Lower leg skin (tissue), 4 donors: ENCODE data around the gene C4orf50. TPM values are rescaled to one million over a fixed set of nuclear protein-coding genes. Genes with fewer than 3 reads are reported as not detected.

ENCODE experiments used
- DNase-seq, 2 donors: peaks; one replicate each; pipeline ENCODE4 v3.0.0-alpha.2; 2019; ENCODE audit warnings: low spot score in 2 of 2
- H3K4me3 ChIP-seq: fragments of 200-600 bp; sonication (generic); 2 replicates; pipeline ENCODE4 v1.5.1; 2017; ENCODE audit warnings: mild to moderate bottlenecking, low read depth; ENCODE audit not compliant: poor library complexity, severe bottlenecking
- CTCF ChIP-seq, 3 donors: fragments of 450-650 bp; IDR thresholded peaks; one replicate each; pipeline ENCODE4 v1.5.1; 2016; ENCODE audit warnings: antibody characterized with exemption in 3 of 3, mild to moderate bottlenecking in 3 of 3, moderate library complexity in 2 of 3
- POLR2A ChIP-seq, 2 donors: fragments of 450-650 bp; IDR thresholded peaks; one replicate each; pipeline ENCODE4 v1.6.1; 2016 to 2017; ENCODE audit warnings: antibody characterized with exemption in 2 of 2, mild to moderate bottlenecking in 1 of 2, moderate library complexity in 1 of 2
- WGBS, 2 donors: methylation state at CpG; one replicate each; pipeline ENCODE4 v1.1.5; 2018; 5-methylcytosine and 5-hydroxymethylcytosine counted together
- intact Hi-C: fragments of 100-400 bp; cut with DNase I; formaldehyde crosslinking; loops from one replicate; pipeline ENCODE4 v1.15.0; 2023; ENCODE audit warnings: low total_unique reads
- total RNA-seq, 4 donors: library from RNA; depleted of rRNA; stranded (reverse); fragments of >200 nt; gene quantifications; one replicate each; pipeline ENCODE4 v1.1.0, GENCODE V29; 2016

The C4orf50 gene
- total RNA-seq, 4 donors from 2014 or later, result not detected

- intact Hi-C loops, result no loop called here
- no peak for TF ChIP-seq POLR2A (IDR thresholded peaks at IDR 0.05)
- no peak for TF ChIP-seq CTCF (IDR thresholded peaks at IDR 0.05)
- no peak for DNase-seq
These were observed 36.1 kb upstream of the C4orf50 start for GRCh38 chr4:6054162-6054922.

GRCh38 chr4:6052679-6053078 is 34.4 kb upstream of the C4orf50 start:
- H3K4me3 ChIP-seq, result no peak overlapping the region
- DNase-seq, result no peak
- TF ChIP-seq POLR2A (IDR thresholded peaks at IDR 0.05), result no peak
- TF ChIP-seq CTCF (IDR thresholded peaks at IDR 0.05), result no peak

More at GRCh38 chr4:6054162-6054922, 36.1 kb upstream of the C4orf50 start:
- no peak overlapping the region for H3K4me3 ChIP-seq
- 65 to 78% methylated on average over 14 to 16 of the region's 16 CpGs for WGBS, 2 donors

GRCh38 chr4:6050551-6050950 is 32.3 kb upstream of the C4orf50 start:
- H3K4me3 ChIP-seq, result no peak overlapping the region
- WGBS, 2 donors, result 46 to 51% methylated on average over 17 of the region's 17 CpGs
- no peak for TF ChIP-seq POLR2A (IDR thresholded peaks at IDR 0.05)
- no peak for TF ChIP-seq CTCF (IDR thresholded peaks at IDR 0.05)
- intact Hi-C loops, result no loop called here
- DNase-seq, result no peak

More at GRCh38 chr4:6052679-6053078, 34.4 kb upstream of the C4orf50 start:
- 81 to 84% methylated on average over 6 of the region's 6 CpGs for WGBS, 2 donors
- intact Hi-C loops, result no loop called here

- intact Hi-C loops, result no loop called here
- DNase-seq, result no peak
- TF ChIP-seq POLR2A (IDR thresholded peaks at IDR 0.05) (no peak), CTCF (IDR thresholded peaks at IDR 0.05) (no peak)
- WGBS, 2 donors, result 73 to 74% methylated on average over 8 of the region's 8 CpGs
- no peak overlapping the region for H3K4me3 ChIP-seq
These were observed 31.8 kb upstream of the C4orf50 start for GRCh38 chr4:6049985-6050384.

- intact Hi-C loops, result no loop called here
- WGBS, 2 donors, result 88 to 89% methylated on average over 12 of the region's 12 CpGs
- peak overlapping the region; percentile 18 for H3K4me3 ChIP-seq
- TF ChIP-seq CTCF (IDR thresholded peaks at IDR 0.05), result no peak
- TF ChIP-seq POLR2A (IDR thresholded peaks at IDR 0.05), result no peak
- DNase-seq, result no peak
These were observed 31.0 kb upstream of the C4orf50 start for GRCh38 chr4:6049278-6049677.

- intact Hi-C loops, result no loop called here
- DNase-seq, result no peak
- TF ChIP-seq POLR2A (IDR thresholded peaks at IDR 0.05) (no peak), CTCF (IDR thresholded peaks at IDR 0.05) (no peak)
- WGBS, 2 donors, result 58 to 61% methylated on average over 12 of the region's 12 CpGs
- no peak overlapping the region for H3K4me3 ChIP-seq
These were observed 30.3 kb upstream of the C4orf50 start for GRCh38 chr4:6048537-6048936.
